ENCODE results near the gene MUC4. TPM values are rescaled to one million over a fixed set of nuclear protein-coding genes. Genes with fewer than 3 reads are reported as not detected.

MUC4 gene
- total and polyA plus RNA-seq, 2 of the 4 experiments (the other 2 are of a cell fraction): not detected

GRCh38 chr3:195752066-195752465 lies 59.7 kb downstream of the MUC4 start:
- TF ChIP-seq USF2 (IDR thresholded peaks at IDR 0.05; ENCODE audit: low read depth, low read length): no peak
- no peak for TF ChIP-seq FOS (IDR thresholded peaks at IDR 0.05; ENCODE audit: low read depth, low read length)
- TF ChIP-seq RAD21 (IDR thresholded peaks at IDR 0.05; ENCODE audit: low read length): no peak
- TF ChIP-seq SMC3 (IDR thresholded peaks at IDR 0.05; ENCODE audit: low read depth, low read length): no peak
- no peak for TF ChIP-seq MAZ (IDR thresholded peaks at IDR 0.05; ENCODE audit: borderline replicate concordance, low read depth, low read length)
- no peak for TF ChIP-seq POLR2A (IDR thresholded peaks at IDR 0.05; ENCODE audit: low read depth, low read length)
- no peak for TF ChIP-seq MAFK (IDR thresholded peaks at IDR 0.05; ENCODE audit: low read depth, low read length)
- TF ChIP-seq CHD1 (IDR thresholded peaks at IDR 0.05; ENCODE audit: low read depth, low read length): no peak
- TF ChIP-seq CTCF (conservative IDR thresholded peaks at IDR 0.05; ENCODE audit: low read depth, low read length): no peak
- TF ChIP-seq CEBPB (IDR thresholded peaks at IDR 0.05; ENCODE audit: low read depth, low read length): no peak
- TF ChIP-seq BHLHE40 (IDR thresholded peaks at IDR 0.05; ENCODE audit: low read depth, low read length): no peak
- no peak for TF ChIP-seq RFX5 (IDR thresholded peaks at IDR 0.05; ENCODE audit: low read depth, low read length)
- no peak for TF ChIP-seq NFE2L2 (IDR thresholded peaks at IDR 0.05; ENCODE audit: low read depth, low read length)
- TF ChIP-seq ELK1 (IDR thresholded peaks at IDR 0.05; ENCODE audit: borderline replicate concordance, low read depth, low read length): no peak
- no peak for TF ChIP-seq MXI1 (IDR thresholded peaks at IDR 0.05; ENCODE audit: borderline replicate concordance, low read depth, low read length)
- TF ChIP-seq RCOR1 (IDR thresholded peaks at IDR 0.05; ENCODE audit: insufficient replicate concordance, low read length): no peak
- Histone ChIP-seq H2BK15ac (ENCODE audit: low read depth, low read length) (no peak overlapping the region), H2BK5ac (ENCODE audit: low read depth, low read length, poor library complexity, severe bottlenecking) (no peak overlapping the region), H3K9ac (ENCODE audit: low read depth, low read length) (no peak overlapping the region), H2AFZ (replicated peaks; ENCODE audit: low read length, poor library complexity) (no peak overlapping the region), H3K4me2 (ENCODE audit: low read depth, low read length) (no peak overlapping the region), H4K5ac (ENCODE audit: low read depth, low read length) (no peak overlapping the region), H3K27ac (ENCODE audit: insufficient read depth, low read length) (no peak overlapping the region), H3K36me3 (ENCODE audit: control insufficient read depth, insufficient read depth, low read length) (no peaks in the 10 kb centered on the region), H2AK9ac (replicated peaks; ENCODE audit: low read depth, low read length, poor library complexity) (no peak overlapping the region), H3K4ac (ENCODE audit: low read depth, low read length) (no peak overlapping the region), H3K14ac (replicated peaks; ENCODE audit: low read depth, low read length) (no peak overlapping the region), H3K9me1 (ENCODE audit: insufficient read depth, low read length) (no peaks in the 10 kb centered on the region; the same call in 1 of the 2 replicates), H3K23ac (ENCODE audit: low read depth, low read length) (no peak overlapping the region), H4K20me1 (ENCODE audit: insufficient read depth, low read length) (no peaks in the 10 kb centered on the region), H2BK120ac (ENCODE audit: low read depth, low read length) (no peak overlapping the region), H3K9me3 (ENCODE audit: control insufficient read depth, insufficient read depth, low read length) (no peaks in the 10 kb centered on the region), H3K79me1 (ENCODE audit: low read depth in 1 of 2, low read length in 2 of 2) (no peaks in the 10 kb centered on the region), H3K4me3 (ENCODE audit: insufficient read depth, low read depth, low read length) (no peak overlapping the region), H3K4me1 (ENCODE audit: control insufficient read depth, insufficient read depth, low read length) (no peaks in the 10 kb centered on the region), H3K18ac (ENCODE audit: low read depth, low read length) (no peak overlapping the region), H4K91ac (ENCODE audit: insufficient read depth, low read depth, low read length) (no peak overlapping the region), H4K8ac (ENCODE audit: low read depth in 2 of 2, low read length in 2 of 2) (no peak overlapping the region), H2BK20ac (ENCODE audit: low read depth, low read length) (no peak overlapping the region), H2AK5ac (ENCODE audit: low read depth, low read length) (no peak overlapping the region), H3K56ac (ENCODE audit: extremely low read depth, insufficient read depth, low read length) (no peak overlapping the region), H3K27me3 (ENCODE audit: control insufficient read depth, insufficient read depth, low read length) (peaks cover 26% of the 10 kb centered on the region)
- ChIA-PET POLR2A (ENCODE audit: unreplicated experiment) (no interaction called here), CTCF (no interaction called here)
- DNase-seq (no peak), ATAC-seq (ENCODE audit: low read depth) (no peak)
- no CpG with 5 or more reads among the region's 13 CpGs for WGBS, 2 experiments (ENCODE audit: extremely low coverage in 2 of 2, insufficient read length in 1 of 2)
- in situ Hi-C loops (cut with MboI; ENCODE audit: low sequenced_read_pairs) (no loop called here), intact Hi-C loops (cut with micrococcal nuclease) (no loop called here), dilution Hi-C loops (cut with HindIII; ENCODE audit: low sequenced_read_pairs, unreplicated experiment) (no loop called here)
- no TSS peak for BruUV-seq (replicated peaks)

Data from IMR-90 (cell line).